ENCODE results near the gene ZNF37A. TPM values are rescaled to one million over a fixed set of nuclear protein-coding genes. Genes with fewer than 3 reads are reported as not detected.
"Not testable (repeated sequence)": the region's sequence is repeated elsewhere in the genome, so short reads cannot be mapped to it uniquely, and the experiment has no call there.

ZNF37A gene
- total RNA-seq, 1 experiment from 2014 or later: 17.2 TPM

- H3K27me3 ChIP-seq: no peaks in the 10 kb centered on the region
- no peaks in the 10 kb centered on the region for H3K4me1 ChIP-seq
- no peak overlapping the region for H3K4me3 ChIP-seq
- no peak for DNase-seq
- H3K27ac ChIP-seq: no peak overlapping the region
- H3K9me3 ChIP-seq (replicated peaks): peaks cover 8% of the 10 kb centered on the region
- H3K36me3 ChIP-seq: peaks cover 34% of the 10 kb centered on the region
Measured at GRCh38 chr10:38112159-38112558, 18.0 kb downstream of the ZNF37A start.

DNA sequence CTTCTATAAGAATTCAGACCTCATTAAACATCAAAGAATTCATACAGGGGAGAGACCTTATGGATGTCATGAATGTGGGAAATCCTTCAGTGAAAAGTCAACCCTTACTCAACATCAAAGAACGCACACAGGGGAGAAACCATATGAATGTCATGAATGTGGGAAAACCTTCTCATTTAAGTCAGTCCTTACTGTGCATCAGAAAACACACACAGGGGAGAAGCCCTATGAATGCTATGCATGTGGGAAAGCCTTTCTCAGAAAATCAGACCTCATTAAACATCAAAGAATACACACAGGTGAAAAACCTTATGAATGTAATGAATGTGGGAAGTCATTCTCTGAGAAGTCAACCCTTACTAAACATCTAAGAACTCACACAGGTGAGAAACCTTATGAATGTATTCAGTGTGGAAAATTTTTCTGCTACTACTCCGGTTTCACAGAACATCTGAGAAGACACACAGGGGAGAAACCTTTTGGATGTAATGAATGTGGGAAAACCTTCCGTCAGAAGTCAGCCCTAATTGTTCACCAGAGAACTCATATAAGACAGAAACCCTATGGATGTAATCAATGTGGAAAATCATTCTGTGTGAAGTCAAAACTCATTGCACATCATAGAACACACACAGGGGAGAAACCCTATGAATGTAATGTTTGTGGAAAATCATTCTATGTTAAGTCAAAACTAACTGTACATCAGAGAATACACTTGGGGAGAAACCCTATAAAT, 24.1 kb downstream of the ZNF37A start:
- peak in 1 of 2 experiments; percentile 16 for DNase-seq
- peaks cover 31% of the 10 kb centered on the region for H3K9me3 ChIP-seq (replicated peaks)

DNA sequence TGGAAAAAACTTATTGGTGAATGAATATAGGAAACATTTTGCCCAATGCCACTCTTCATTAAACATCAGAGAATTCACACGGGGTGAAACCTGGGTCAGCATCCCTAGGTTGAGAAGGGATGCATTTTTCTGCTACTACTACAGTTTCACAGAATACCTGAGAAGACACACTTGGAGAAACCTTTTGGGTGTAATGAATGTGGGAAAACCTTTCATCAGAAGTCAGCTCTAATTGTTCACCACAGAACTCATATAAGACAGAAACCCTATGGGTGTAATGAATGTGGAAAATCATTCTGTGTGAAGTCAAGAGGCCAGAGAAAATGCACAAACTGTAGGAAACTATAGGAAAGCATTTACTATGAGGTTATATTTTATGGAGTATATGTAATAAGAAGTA, 24.9 kb downstream of the ZNF37A start:
- H3K9me3 ChIP-seq (replicated peaks): peaks cover 35% of the 10 kb centered on the region
- H3K4me3 ChIP-seq: no peak overlapping the region
- H3K27ac ChIP-seq: no peak overlapping the region
- no peaks in the 10 kb centered on the region for H3K27me3 ChIP-seq
- H3K36me3 ChIP-seq: peaks cover 61% of the 10 kb centered on the region
- DNase-seq: no peak
- H3K4me1 ChIP-seq: no peaks in the 10 kb centered on the region

More for the DNA sequence above, 24.1 kb downstream of the ZNF37A start:
- Histone ChIP-seq H3K27ac (no peak overlapping the region), H3K4me1 (no peaks in the 10 kb centered on the region), H3K27me3 (no peaks in the 10 kb centered on the region), H3K4me3 (no peak overlapping the region), H3K36me3 (peaks cover 63% of the 10 kb centered on the region)

DNA sequence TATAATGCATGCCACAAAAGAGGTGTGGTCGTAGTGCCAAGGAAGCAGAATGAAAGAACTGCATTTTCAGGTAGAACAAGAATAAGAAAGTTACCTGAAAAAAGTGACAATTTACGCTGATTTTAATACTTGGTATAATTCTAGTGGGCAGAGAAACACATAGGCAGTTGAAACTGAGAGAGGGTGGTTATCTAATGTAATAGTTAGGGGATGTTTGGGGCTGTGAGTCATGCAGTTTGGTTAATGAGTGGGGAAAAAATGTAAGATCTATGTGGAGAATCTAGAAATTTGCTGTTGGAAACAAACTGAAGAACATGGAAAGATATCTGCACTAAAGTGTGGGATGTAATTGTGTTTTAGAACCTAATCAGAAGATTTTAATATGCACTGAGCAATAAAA, 33.7 kb downstream of the ZNF37A start:
- DNase-seq: no peak
- Histone ChIP-seq H3K27ac (no peak overlapping the region), H3K36me3 (no peaks in the 10 kb centered on the region)

DNA sequence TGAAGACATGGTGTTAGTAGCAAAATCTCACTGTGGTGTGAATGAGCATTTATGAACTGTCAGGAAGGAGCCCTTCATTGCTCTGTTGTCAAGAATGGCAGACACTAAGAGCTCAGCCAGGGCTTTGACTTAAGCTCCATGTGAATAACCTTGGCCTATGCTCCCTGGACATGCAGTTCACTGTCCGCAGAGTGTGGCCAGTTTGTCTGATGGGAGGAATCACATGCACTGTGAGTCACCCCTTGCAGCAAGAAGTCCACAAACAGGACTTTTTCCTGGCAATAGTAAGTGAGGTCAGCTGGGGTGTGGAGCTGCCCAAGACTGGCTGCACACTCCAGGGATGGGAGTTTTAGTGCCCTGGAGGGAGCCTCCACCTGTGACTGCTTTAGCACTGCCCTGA, 49.5 kb downstream of the ZNF37A start:
- H3K4me1 ChIP-seq: no peaks in the 10 kb centered on the region
- no peak overlapping the region for H3K4me3 ChIP-seq
- no peak overlapping the region for H3K27ac ChIP-seq
- H3K27me3 ChIP-seq: no peaks in the 10 kb centered on the region
- DNase-seq: no peak
- H3K9me3 ChIP-seq (replicated peaks): no peaks in the 10 kb centered on the region
- no peaks in the 10 kb centered on the region for H3K36me3 ChIP-seq

More for the DNA sequence above, 33.7 kb downstream of the ZNF37A start:
- Histone ChIP-seq H3K4me1 (no peaks in the 10 kb centered on the region), H3K9me3 (replicated peaks) (peaks cover 11% of the 10 kb centered on the region; the same call in 1 of the 2 replicates), H3K27me3 (no peaks in the 10 kb centered on the region), H3K4me3 (no peak overlapping the region)

DNA sequence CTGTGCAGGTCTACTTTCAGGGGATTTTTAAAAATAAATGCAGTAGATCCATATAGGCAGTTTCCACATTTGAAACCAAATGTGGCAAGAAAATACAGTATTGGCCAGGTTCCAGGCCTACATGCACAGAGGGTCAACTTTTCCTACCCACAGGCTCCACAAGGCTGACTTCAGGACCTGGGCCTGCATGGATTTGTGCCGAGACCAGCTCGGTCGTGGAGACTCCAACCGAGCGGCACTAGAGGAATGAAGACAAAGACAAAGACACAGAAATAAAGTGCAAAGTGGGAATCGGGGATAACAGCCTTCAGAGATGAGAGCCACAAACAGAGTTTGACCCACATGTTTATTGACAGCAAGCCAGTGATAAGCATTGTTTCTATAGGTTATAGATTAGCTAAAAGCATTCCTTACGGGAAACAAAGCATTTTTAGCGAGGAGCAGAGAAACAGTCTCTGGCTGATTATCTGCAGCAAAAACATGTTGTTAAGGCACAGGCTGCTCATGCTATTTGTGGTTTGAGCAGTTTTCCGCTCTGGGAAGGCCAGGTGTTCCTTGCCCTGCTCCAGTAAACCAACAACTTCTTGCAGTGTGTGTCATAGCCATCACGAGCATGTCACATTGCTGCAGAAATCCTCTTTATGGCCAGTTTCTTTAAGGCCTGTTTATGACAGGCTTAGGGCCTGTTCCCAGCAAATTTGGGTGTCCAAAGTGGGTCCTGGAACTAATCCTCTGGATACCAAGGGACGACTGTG, 52.6 kb downstream of the ZNF37A start:
- no peak overlapping the region for H3K27ac ChIP-seq
- H3K4me1 ChIP-seq: no peaks in the 10 kb centered on the region
- DNase-seq: peak; percentile 9 to 23
- H3K36me3 ChIP-seq: no peaks in the 10 kb centered on the region
- no peaks in the 10 kb centered on the region for H3K9me3 ChIP-seq (replicated peaks)
- no peaks in the 10 kb centered on the region for H3K27me3 ChIP-seq
- no peak overlapping the region for H3K4me3 ChIP-seq

DNA sequence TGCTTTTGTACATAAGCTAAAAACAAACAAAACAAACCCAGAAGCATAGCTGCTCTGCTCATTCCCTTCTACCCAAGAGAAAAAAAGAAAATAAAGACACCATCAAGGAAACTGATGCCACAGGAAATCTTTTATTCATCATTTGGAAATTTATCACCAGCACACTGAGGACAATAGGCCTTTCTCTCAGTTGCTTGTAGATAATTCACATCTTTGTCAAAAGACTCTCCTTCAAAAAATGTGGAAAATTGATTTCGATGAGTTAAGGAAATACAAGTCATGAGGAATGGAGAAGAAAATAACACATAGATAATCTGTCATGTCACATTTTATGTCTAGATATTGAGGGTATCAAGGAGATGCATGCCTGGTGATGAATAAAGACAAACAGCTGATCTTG, 53.5 kb downstream of the ZNF37A start:
- H3K4me1 ChIP-seq: no peaks in the 10 kb centered on the region
- H3K36me3 ChIP-seq: no peaks in the 10 kb centered on the region
- no peaks in the 10 kb centered on the region for H3K27me3 ChIP-seq
- H3K4me3 ChIP-seq: no peak overlapping the region
- DNase-seq: no peak
- no peaks in the 10 kb centered on the region for H3K9me3 ChIP-seq (replicated peaks)
- no peak overlapping the region for H3K27ac ChIP-seq

- not testable (repeated sequence) for H3K27me3 ChIP-seq; H3K27ac ChIP-seq; H3K4me1 ChIP-seq; H3K9me3 ChIP-seq (replicated peaks); H3K4me3 ChIP-seq; DNase-seq; H3K36me3 ChIP-seq
Measured at GRCh38 chr10:38150891-38151463, 56.8 kb downstream of the ZNF37A start.

DNA sequence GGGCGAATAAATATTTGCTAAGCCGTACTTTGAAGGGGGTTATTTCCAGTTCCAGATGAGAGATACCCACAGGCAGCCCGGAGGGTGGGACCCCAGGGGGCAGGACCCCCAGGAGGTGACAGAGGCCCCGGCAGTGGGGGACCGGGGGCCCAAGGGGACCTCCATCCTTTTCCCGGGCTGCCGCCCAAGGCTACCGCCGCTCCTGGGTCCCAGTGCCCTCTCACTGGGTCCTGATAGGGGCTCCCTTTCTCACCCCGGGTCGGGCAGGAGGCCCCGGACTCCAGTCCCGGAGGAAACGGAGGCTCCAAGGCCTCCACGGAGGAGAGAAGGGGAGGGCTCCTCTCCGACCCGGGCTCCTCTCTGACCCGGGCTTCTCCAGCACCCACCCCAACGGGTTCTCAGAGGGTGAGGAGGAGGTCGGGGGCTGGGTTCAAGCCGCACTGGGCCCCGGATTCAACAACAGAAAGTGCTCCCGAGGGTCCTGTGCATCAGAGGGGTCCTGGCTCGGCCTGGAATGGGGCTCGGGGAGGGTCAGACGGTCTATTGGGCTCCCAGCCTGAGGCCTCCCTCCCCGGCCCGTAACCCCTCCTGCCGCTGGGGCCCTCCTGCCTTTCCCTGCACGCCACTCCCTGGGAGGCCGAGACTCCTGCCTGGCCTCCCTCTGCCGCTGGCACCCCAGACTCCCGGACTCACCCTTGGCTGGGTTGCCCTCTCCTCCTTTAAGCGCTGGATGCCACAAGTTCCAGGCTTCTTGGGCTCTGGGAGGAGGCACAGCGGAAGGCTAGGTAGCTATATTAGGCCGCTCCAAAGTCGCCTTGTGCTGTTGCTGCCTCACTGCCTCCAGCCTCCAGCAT, 62.5 kb downstream of the ZNF37A start:
- Histone ChIP-seq H3K4me1 (no peaks in the 10 kb centered on the region), H3K36me3 (no peaks in the 10 kb centered on the region), H3K27ac (no peak overlapping the region), H3K4me3 (no peak overlapping the region), H3K9me3 (replicated peaks) (no peaks in the 10 kb centered on the region), H3K27me3 (no peaks in the 10 kb centered on the region)
- no peak for DNase-seq

- Histone ChIP-seq H3K27me3 (no peaks in the 10 kb centered on the region), H3K9me3 (replicated peaks) (no peaks in the 10 kb centered on the region), H3K27ac (no peak overlapping the region), H3K4me1 (no peaks in the 10 kb centered on the region), H3K36me3 (no peaks in the 10 kb centered on the region), H3K4me3 (no peak overlapping the region)
- DNase-seq: no peak
Measured at GRCh38 chr10:38157270-38157685, 63.1 kb downstream of the ZNF37A start.

DNA sequence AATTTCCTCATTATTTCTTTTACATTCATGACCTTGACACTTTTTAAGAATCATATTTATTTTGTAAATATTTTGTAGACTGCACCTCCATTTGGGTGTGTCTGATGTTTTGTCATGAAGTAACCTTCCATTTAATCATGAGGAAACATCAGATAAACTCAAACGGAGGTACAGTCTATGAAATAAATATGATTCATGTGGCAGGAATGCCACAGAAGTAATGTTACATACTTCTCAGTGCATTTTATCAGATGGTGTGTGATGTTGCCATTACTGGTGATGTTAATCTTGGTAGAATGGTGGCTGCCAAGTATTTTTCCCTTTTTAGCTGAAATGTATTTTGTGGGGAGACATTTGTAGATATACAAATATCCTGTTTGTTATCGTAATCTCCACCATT, 64.9 kb downstream of the ZNF37A start:
- DNase-seq: no peak
- no peak overlapping the region for H3K27ac ChIP-seq
- H3K36me3 ChIP-seq: no peaks in the 10 kb centered on the region
- no peaks in the 10 kb centered on the region for H3K27me3 ChIP-seq
- H3K4me3 ChIP-seq: no peak overlapping the region
- no peaks in the 10 kb centered on the region for H3K9me3 ChIP-seq (replicated peaks)
- no peaks in the 10 kb centered on the region for H3K4me1 ChIP-seq

- Histone ChIP-seq H3K4me1 (no peaks in the 10 kb centered on the region), H3K9me3 (replicated peaks) (no peaks in the 10 kb centered on the region), H3K36me3 (no peaks in the 10 kb centered on the region), H3K4me3 (no peak overlapping the region), H3K27ac (no peak overlapping the region), H3K27me3 (no peaks in the 10 kb centered on the region)
- DNase-seq: no peak
Measured at GRCh38 chr10:38163617-38164016, 69.5 kb downstream of the ZNF37A start.

- Histone ChIP-seq H3K4me3 (no peak overlapping the region), H3K36me3 (no peaks in the 10 kb centered on the region), H3K9me3 (replicated peaks) (no peaks in the 10 kb centered on the region), H3K27me3 (no peaks in the 10 kb centered on the region), H3K27ac (no peak overlapping the region), H3K4me1 (no peaks in the 10 kb centered on the region)
- DNase-seq: no peak
Measured at GRCh38 chr10:38174336-38174735, 80.2 kb downstream of the ZNF37A start.

DNA sequence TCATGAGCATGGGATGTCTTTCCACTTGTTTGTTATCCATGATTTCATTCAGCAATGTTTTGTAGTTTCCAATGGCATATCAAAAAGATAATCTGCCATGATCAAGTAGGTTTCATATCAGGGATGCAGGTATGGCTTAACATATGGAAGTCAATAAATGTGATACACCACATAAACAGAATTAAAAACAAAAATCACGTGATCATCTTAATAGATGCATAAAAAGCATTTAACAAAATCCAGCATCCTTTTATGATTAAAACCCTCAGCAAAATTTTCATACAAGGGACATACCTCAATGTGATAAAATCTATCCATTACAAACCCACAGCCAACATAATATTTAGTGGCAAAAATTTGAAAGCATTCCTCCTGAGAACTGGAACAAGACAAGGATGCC, 90.3 kb downstream of the ZNF37A start:
- H3K4me3 ChIP-seq: no peak overlapping the region
- no peak overlapping the region for H3K27ac ChIP-seq
- no peaks in the 10 kb centered on the region for H3K4me1 ChIP-seq
- no peaks in the 10 kb centered on the region for H3K27me3 ChIP-seq
- H3K9me3 ChIP-seq (replicated peaks): no peaks in the 10 kb centered on the region
- DNase-seq: no peak
- no peaks in the 10 kb centered on the region for H3K36me3 ChIP-seq

Data from SJCRH30 (cell line).